ENCODE results near the gene POM121C.
"Not testable (repeated sequence)": the region's sequence is repeated elsewhere in the genome, so short reads cannot be mapped to it uniquely, and the experiment has no call there.

DNA sequence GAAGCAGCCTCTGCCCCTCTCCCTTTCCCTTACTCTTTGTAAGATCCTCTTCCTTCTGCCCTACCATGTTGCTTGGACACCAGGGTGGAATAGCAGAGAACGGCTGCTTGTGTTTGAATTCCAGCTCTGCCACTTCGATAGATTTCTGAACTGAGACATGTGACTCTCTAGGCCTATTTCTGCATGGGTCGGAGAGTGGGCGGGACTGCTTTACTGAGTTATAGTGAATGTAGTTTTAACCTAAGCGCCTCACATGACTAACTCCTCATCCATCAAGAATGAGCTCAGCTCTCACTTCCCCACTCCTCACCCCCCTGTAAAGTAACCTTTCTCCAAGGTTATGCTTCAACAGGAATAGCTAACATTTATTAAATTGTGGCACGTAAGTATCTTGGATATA lies 71.9 kb downstream of the POM121C start:
- not testable (repeated sequence) for TF ChIP-seq FOXA1 (IDR thresholded peaks at IDR 0.05); FOXM1 (IDR thresholded peaks at IDR 0.05; ENCODE audit: borderline replicate concordance); ELF4 (IDR thresholded peaks at IDR 0.05)
- TF ChIP-seq, protein P1, sequence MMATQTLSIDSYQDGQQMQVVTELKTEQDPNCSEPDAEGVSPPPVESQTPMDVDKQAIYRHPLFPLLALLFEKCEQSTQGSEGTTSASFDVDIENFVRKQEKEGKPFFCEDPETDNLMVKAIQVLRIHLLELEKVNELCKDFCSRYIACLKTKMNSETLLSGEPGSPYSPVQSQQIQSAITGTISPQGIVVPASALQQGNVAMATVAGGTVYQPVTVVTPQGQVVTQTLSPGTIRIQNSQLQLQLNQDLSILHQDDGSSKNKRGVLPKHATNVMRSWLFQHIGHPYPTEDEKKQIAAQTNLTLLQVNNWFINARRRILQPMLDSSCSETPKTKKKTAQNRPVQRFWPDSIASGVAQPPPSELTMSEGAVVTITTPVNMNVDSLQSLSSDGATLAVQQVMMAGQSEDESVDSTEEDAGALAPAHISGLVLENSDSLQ (IDR thresholded peaks at IDR 0.05) = not testable (repeated sequence)
